ENCODE measurements around the gene REXO4. TPM values are rescaled to one million over a fixed set of nuclear protein-coding genes. Genes with fewer than 3 reads are reported as not detected.

Gene REXO4
- total and polyA plus RNA-seq, 9 of the 15 experiments (the other 6 are each of a cell fraction or from before 2014, with no cell fraction given), result 3.4 to 72.9 (median 31.1) TPM

GRCh38 chr9:133459476-133460404 lies 41.9 kb upstream of the REXO4 start, which contains the start of gene CACFD1 (continued):
- TF ChIP-seq, protein P1, sequence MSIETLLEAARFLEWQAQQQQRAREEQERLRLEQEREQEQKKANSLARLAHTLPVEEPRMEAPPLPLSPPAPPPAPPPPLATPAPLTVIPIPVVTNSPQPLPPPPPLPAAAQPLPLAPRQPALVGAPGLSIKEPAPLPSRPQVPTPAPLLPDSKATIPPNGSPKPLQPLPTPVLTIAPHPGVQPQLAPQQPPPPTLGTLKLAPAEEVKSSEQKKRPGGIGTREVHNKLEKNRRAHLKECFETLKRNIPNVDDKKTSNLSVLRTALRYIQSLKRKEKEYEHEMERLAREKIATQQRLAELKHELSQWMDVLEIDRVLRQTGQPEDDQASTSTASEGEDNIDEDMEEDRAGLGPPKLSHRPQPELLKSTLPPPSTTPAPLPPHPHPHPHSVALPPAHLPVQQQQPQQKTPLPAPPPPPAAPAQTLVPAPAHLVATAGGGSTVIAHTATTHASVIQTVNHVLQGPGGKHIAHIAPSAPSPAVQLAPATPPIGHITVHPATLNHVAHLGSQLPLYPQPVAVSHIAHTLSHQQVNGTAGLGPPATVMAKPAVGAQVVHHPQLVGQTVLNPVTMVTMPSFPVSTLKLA (conservative IDR thresholded peaks at IDR 0.05), result peak in 1 of 2 experiments; percentile 64; a peak in 2 of 4 replicates
- no peak for TF ChIP-seq BRD9 (IDR thresholded peaks at IDR 0.05; ENCODE audit: low read depth, partially characterized antibody)
- no peak for TF ChIP-seq ZNF318 (IDR thresholded peaks at IDR 0.05; ENCODE audit: borderline replicate concordance in 1 of 2, low read depth in 1 of 2)
- TF ChIP-seq CREM (IDR thresholded peaks at IDR 0.05; ENCODE audit: low read depth), result peak; percentile 23; the same call in 1 of the 2 replicates
- TF ChIP-seq, protein P2, sequence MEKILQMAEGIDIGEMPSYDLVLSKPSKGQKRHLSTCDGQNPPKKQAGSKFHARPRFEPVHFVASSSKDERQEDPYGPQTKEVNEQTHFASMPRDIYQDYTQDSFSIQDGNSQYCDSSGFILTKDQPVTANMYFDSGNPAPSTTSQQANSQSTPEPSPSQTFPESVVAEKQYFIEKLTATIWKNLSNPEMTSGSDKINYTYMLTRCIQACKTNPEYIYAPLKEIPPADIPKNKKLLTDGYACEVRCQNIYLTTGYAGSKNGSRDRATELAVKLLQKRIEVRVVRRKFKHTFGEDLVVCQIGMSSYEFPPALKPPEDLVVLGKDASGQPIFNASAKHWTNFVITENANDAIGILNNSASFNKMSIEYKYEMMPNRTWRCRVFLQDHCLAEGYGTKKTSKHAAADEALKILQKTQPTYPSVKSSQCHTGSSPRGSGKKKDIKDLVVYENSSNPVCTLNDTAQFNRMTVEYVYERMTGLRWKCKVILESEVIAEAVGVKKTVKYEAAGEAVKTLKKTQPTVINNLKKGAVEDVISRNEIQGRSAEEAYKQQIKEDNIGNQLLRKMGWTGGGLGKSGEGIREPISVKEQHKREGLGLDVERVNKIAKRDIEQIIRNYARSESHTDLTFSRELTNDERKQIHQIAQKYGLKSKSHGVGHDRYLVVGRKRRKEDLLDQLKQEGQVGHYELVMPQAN (IDR thresholded peaks at IDR 0.05; ENCODE audit: borderline replicate concordance), result no peak
- TF ChIP-seq SRSF3 (IDR thresholded peaks at IDR 0.05; ENCODE audit: insufficient read depth, low read length), result no peak
- TF ChIP-seq ZBTB7A (IDR thresholded peaks at IDR 0.05; ENCODE audit: borderline replicate concordance, control insufficient read depth, low read depth, low read length), result peak; percentile 92
- TF ChIP-seq PTRF (tag; IDR thresholded peaks at IDR 0.05), result no peak
- no peak for TF ChIP-seq SIRT6 (IDR thresholded peaks at IDR 0.05; ENCODE audit: low read depth, low read length)
- TF ChIP-seq MTA3 (IDR thresholded peaks at IDR 0.05; ENCODE audit: borderline replicate concordance), result no peak
- TF ChIP-seq ZNF717 (CRISPR knock-in tag; IDR thresholded peaks at IDR 0.05), result no peak
- TF ChIP-seq ZBTB17 (CRISPR knock-in tag; IDR thresholded peaks at IDR 0.05), result peak; percentile 58; the same call in 1 of the 2 replicates
